Measurements from ENCODE around the gene CEP112. TPM values are rescaled to one million over a fixed set of nuclear protein-coding genes. Genes with fewer than 3 reads are reported as not detected.

Gene CEP112
- total and polyA plus RNA-seq, 2 experiments from 2014 or later, result 4.0 to 4.3 TPM

- Histone ChIP-seq H3F3A (replicated peaks; ENCODE audit: low read depth) (no peaks in the 10 kb centered on the region), H3K79me2 (replicated peaks; ENCODE audit: insufficient read depth) (no peaks in the 10 kb centered on the region), H2AFZ (no peak overlapping the region), H3K4me3 (no peak overlapping the region), H4K20me1 (replicated peaks; ENCODE audit: insufficient read depth) (no peaks in the 10 kb centered on the region), H3K27me3 (ENCODE audit: insufficient read depth) (no peaks in the 10 kb centered on the region), H3K9me2 (ENCODE audit: insufficient read depth) (no peaks in the 10 kb centered on the region), H3K36me3 (ENCODE audit: insufficient read depth) (no peaks in the 10 kb centered on the region), H3K27ac (ENCODE audit: low read depth) (no peak overlapping the region), H3K4me1 (ENCODE audit: insufficient read depth) (peaks cover 9% of the 10 kb centered on the region), H3K4me2 (no peak overlapping the region)
- no peaks in the 10 kb centered on the region for H3K36me3 Mint-ChIP-seq (ENCODE audit: low read depth)
- no peaks in the 10 kb centered on the region; the same call in 2 of the 3 replicates for H3K9me3 Mint-ChIP-seq
- peaks cover 3% of the 10 kb centered on the region for H3K27me3 Mint-ChIP-seq (ENCODE audit: insufficient read depth, low read depth, poor library complexity)
- DNase-seq (ENCODE audit: low spot score) (no peak), ATAC-seq (no peak)
- TF ChIP-seq STAT1 (IDR thresholded peaks at IDR 0.05; ENCODE audit: unreplicated experiment) (no peak), JUNB (IDR thresholded peaks at IDR 0.05; ENCODE audit: unreplicated experiment) (no peak), EZH2 (IDR thresholded peaks at IDR 0.05; ENCODE audit: low read depth, unreplicated experiment) (no peak), REST (IDR thresholded peaks at IDR 0.05; ENCODE audit: unreplicated experiment) (no peak), ZNF331 (CRISPR knock-in tag; IDR thresholded peaks at IDR 0.05; ENCODE audit: low read depth) (no peak), NANOG (IDR thresholded peaks at IDR 0.05; ENCODE audit: borderline replicate concordance) (no peak), ETS1 (IDR thresholded peaks at IDR 0.05) (no peak), EZH2phosphoT487 (IDR thresholded peaks at IDR 0.05; ENCODE audit: unreplicated experiment) (no peak), ZNF462 (CRISPR knock-in tag; IDR thresholded peaks at IDR 0.05) (no peak), CTCF (conservative IDR thresholded peaks at IDR 0.05; ENCODE audit: low read depth in 2 of 2) (no peak), ZNF114 (CRISPR knock-in tag; IDR thresholded peaks at IDR 0.05) (no peak), CREB1 (CRISPR knock-in tag; IDR thresholded peaks at IDR 0.05; ENCODE audit: low read depth) (no peak), POLR2AphosphoS5 (IDR thresholded peaks at IDR 0.05; ENCODE audit: low read depth) (no peak)
- H3K4me3 Mint-ChIP-seq, result no peak overlapping the region
- H3K27ac Mint-ChIP-seq, result no peak overlapping the region
- peaks cover 13% of the 10 kb centered on the region for H3K4me1 Mint-ChIP-seq
Observed at GRCh38 chr17:65688307-65688706, 503.6 kb downstream of the CEP112 start.
